DMS 273 treated with DMSO at 0.1 percent for 48 hours (cell line): ENCODE results near the gene ARMH2.

Experiments
- DNase-seq: peaks from one replicate; lab custom pipeline; 2025; lab: John Stamatoyannopoulos, UW

Gene ARMH2

DNA sequence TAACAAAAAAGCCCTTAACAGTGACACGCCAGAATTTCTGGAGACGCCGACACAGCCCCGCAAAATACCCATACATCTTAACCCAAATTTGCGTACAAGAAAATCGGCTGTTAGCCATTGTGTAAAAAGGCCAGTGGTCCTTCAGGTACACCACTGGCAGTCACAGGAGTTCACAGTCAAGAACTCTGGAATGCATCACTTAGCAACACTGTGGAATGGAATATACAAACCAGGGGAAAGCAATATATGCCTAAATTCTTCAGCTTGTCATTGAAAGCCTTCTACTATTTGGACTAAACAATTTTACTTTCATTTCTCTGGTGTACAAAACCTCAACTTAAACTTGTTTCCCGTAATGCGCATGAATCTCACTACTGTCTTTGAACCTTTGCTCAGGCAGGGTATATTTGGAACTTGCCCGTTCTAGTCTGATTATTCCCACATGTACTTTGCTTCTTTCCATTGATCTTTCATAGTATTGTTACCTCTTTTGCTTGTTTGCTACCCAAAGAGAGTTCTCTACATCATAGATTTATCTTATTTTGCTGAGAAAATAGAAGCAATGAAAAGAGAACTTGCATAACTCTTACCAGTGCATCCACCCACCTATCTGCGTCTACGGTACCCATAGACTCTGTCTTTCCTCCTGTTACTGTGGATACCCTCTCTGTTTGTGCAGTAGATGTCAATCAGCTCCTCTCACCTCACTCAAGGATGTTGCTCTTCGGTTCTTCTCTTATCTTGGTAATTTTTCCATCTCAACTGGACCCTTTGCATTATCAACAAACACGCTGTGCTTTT is at the start of gene ARMH2:
Gene ARMH2 (minus strand): TSS at position 178 of the 801 bp plus-strand sequence. CDS start 60 bp downstream, at position 118.
- no peak for DNase-seq

DNA sequence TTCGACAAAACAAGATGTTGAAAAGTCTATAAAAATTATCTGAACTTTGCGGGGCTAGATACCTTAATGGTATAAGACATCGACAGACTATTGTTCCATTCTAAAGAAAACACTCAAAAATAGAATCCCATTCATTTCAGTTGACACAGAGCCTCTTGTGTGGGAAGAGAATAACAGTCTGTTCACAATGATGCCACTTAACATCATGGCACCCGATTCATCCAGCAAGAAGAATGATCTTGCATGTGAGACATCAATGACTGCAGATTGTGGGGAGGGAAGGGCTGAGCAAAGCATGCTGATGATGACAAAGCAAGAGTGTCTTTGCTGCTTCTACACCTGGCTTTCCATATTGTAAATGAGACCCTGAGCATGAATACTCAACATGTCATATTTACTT is 49.7 kb upstream of the ARMH2 start:
- no peak for DNase-seq

DNA sequence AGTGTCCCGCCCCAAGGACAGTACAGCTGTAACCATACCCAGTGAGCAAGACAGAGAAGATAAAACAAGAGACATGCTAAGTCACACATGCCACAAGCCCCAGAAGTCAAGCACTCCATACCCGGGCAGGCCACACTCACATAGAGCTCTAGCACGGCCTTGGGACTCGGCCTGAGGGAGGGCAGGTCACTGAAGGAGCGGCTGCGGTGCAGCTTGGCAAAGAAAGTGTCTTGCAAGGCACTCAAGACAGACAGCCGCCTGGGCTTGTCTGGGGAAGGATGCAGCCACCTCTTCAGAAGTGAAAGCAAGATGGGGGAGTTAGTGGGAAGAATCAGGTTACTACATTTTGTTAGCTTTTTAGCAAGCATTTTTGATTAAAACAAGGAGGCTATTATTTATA is 48.7 kb upstream of the ARMH2 start:
- DNase-seq = no peak

DNA sequence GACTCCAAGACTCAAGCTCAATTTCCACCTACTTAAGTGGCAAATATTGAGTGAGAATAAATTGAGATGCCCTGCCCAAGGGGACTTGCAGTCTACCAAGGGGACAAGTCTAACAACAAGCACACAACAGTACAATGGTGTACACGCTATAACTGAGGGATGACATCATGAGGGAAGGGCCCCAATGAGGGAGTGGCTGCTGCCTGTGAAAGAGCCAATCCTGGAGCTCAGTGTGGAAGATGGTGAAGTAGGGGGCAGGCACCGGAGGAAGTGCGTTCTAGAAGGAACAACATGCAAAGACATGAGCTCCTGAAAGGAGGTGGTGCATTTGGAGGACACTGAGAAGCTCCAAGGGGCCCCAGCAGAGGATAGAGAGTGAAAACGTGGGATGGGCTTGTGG is 46.9 kb upstream of the ARMH2 start:
- DNase-seq = no peak

DNA sequence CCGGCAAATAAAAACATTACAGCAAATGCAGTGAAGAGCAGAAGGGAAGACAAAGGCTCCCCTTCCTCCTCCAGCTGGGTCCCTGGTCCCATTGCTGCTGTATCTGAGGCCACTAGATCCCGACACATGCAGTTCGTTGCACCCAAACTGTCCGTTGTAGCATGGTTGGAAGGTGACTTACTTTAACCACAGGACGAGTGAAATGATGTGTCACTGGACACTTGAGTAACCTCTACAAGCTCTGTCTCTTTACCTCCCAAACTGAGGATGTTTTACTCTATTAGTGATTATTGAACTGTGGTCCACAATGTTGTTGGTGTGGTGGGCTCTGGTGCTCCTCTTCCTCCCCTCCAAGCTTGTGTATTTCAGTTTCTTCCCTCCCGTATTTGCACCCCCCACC is 46.2 kb upstream of the ARMH2 start:
- no peak for DNase-seq

DNA sequence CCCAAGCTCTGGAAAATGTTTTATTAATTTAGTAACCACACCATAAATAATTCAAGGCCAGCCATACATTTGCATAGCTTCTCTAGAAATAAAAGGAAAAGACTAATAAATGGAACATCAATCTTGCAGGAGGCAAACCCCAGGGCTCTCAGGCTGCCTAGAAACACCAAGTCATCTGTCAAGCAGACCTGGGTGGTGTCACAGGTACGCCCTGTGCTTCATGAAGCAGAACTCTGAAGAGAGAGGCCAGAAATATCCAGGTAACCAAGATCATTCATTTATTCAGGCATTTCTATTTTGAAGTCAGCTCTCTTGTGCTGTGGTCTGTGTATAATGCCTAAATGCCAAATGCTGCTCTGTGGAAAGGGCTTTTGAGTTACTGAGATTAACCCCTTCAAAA is 45.3 kb upstream of the ARMH2 start:
- DNase-seq = no peak

DNA sequence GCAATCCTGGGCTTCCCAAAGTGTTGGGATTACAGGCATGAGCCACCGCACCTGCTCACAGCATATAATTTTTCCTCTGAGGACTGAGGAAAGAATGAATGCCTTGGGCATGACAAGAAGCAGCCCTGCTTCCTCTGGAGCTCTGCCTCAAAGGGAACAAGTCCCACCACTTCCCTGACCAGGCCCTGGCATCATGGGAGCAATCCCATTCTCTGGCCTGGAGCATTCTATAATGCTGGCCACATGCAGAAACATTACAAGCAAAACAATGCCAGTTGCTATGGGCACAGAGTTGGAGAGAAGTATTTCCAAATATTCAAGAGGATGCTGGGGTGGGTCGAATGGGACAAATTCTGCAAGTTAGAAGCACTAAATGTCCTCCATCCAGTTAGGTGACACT is 41.5 kb upstream of the ARMH2 start:
- DNase-seq = no peak

DNA sequence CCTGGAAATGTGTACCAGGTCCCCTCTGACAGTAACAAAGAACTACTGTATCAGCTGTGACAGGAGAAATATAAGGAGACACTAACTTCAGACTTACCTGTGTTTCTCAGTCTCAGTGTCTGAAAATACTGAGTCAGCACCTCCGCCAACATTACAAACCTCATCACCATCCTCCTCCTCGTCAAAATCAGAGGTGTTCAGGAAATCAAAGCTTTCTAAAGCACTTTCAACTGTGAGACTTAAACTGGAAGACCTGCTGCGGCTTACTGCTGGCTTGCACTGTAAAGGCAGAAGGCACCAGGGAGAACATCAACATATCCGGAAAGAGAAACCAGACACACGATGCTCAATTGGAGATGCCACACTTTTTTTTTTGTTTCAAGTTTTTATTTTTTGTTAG is 40.3 kb upstream of the ARMH2 start:
- DNase-seq = no peak

DNA sequence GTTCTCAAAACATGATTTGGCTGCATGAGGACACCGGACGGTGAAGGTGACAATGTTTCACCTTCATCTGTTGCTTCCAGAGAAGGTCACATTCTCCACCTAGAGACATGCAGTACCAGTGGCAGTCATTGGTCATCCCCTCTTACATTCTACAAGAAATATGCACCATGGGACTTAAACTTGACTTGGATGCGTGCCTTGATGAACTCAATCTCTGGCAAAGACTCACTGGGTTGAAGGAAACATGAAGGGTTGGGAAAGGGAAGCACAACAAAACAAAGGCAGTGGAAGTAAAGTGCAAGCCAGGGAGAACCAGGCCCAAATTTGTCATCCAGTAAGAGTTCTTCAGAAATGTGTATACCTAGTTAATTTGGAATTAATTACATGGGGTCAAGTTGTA is 39.4 kb upstream of the ARMH2 start:
- no peak for DNase-seq

DNA sequence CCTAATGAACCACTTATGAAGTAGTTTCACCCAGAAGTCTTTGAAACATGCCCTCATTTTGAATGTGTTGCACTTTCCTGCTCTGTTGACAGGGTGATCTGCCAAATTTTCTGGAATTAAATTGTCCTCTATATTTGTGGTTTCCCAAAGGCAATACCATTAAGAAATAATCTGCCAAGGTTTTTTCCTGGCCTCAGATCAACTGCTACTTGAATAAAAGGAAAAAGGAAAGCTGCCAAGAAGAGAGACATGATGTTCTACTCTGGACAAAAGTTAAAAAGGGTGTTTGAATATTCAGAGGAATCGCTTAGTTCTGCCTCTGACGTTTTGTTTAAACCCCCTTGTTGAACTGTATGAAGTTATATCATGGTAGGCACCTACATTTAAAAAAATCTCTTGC is 37.4 kb upstream of the ARMH2 start:
- DNase-seq = no peak

DNA sequence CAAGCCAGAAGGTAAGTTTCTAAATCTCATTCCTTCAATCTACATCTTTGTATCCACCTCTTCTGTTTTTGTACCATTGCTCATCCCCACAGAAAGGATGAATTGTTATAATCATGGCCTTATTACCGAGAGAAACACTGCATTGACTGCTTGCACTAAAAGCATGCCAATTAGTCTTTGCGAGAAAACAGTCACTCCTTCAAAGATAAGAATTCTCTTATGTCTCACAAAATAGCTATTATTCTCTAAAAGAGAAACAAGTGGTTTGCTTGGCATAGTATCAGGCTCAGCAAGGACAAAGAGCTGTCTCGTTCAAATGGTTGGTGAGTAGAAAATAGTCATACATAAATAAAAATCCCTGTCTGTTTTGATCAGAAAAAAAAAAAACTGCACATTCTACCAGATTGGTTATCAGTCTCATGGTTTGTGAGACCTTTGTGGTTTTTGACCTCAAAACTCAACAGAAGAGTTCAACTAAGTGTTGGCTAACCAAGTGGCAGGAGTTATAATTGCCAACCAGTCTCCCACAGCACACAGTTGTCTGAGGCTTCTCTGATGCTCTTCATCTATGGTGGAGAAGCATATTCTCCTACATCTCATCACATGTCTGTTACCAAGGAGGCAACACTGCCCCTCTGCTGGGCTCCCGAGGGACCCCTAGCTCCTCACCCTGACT is 35.1 kb upstream of the ARMH2 start:
- DNase-seq = no peak

DNA sequence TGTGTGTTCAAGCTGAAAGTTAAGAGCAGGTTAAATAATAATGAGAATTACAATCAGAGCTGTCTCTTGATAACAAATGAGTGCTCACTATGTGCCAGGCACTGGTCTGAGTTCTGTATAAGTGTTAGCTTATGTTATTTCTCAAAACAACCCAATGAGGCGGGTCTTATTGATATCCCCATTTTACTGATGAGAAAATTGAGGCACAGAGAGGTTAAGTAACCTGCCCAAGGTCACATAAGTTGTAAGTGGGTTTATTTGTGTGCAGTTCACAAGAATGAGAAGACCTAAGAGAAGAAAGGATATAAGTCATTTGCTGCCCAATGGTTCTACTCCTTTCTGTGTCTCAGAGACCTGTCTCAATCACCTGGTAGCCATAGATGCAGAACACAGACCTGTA is 34.1 kb upstream of the ARMH2 start:
- no peak for DNase-seq

DNA sequence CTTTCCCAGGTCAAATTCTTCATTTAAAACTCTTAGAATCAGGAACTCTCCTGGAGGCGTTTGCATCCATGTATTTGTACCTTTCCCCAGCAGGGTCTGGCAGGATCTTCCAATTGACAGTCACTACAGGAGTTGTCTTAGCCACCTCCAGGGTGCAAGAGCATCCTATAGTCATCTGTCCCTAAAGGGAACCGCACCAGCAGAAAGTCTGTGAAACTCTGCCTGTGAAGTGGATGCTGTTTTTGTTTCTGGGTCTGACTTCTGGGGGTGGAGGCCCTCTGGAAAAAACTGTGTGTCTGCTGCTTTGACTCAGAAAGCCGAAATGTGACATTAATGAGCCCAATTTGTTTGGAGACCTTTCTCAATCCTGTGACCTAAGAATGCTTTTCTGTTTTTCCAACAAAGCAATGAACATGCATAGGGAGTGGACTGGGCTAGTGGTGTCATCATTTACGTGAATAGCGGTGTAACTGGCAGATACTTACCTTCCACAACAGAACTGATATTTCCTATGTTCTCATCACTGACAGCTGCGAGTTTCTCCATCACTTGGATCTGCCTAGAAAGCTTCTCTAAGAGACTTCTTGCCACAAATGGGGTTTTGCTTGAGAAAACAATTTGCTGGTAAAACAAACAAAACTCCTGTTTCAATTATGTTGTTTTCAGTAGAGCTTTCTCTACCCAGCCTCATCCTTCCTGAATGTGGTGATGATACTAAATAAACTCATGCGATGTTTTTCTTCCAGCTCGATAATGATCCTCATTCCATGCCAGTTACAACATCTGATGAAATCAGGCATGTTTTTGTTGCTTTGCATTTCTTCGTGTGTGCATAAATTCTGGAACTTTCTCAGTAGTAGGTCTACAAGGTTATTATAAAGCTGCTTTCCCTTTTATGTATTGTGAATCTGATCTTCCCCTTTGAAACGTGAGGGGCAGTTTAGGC is 33.3 kb upstream of the ARMH2 start:
- no peak for DNase-seq

DNA sequence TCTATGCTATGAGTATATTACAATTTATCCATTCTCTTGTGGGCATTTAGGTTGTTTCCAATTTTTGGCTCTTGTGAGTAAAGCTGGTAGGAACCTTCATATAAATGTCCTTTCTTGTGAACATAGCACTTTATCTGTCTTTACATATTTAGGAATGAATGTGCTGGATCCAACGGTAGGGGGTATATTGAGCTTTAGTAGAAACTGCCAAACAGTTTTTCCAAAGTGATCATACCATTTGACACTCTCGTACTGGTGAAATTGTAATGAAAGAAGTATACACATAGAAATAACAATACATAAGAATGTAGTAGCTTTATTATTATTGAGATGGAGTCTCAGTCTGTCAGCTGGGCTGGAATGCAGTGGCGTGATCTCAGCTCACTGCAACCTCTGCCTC is 30.9 kb upstream of the ARMH2 start:
- no peak for DNase-seq

DNA sequence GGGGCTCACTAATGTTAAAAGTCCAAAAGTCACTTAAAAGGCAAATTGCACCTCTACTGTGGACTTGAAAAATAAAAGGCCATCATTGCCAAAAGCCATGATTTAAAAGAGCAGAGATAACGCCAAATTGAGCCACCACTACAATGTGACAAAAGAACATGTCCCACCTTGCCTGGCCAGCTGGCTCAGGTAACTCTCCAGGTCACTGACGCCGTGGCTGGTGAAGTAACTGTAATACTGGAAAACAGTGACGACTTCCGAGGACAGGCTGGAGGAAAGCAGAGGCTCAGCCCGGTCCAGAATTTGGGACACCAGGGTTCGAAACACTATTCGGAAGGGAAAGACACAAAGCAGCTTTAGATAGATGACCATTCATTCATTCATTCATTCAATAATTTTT is 29.3 kb upstream of the ARMH2 start:
- no peak for DNase-seq

DNA sequence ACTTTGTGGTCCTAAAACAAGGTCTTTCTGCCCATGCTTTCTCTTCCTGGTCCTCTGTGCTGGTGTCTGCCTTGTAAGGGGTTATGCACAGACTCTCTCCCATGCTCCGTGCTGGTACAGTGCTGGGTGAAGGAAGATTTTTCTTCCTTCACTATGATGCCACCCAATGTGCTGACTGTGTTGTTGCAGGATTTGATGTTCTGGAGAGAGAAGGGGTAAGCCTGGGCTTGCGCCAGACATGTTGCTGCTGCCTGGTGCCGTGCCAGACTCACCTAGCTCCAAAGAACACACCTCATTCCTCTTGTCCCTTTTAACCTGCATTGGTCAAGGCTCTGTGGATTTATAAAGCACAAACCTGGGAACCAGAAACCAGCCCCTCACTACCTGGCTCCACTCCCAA is 28.4 kb upstream of the ARMH2 start:
- peak; percentile 3 for DNase-seq

DNA sequence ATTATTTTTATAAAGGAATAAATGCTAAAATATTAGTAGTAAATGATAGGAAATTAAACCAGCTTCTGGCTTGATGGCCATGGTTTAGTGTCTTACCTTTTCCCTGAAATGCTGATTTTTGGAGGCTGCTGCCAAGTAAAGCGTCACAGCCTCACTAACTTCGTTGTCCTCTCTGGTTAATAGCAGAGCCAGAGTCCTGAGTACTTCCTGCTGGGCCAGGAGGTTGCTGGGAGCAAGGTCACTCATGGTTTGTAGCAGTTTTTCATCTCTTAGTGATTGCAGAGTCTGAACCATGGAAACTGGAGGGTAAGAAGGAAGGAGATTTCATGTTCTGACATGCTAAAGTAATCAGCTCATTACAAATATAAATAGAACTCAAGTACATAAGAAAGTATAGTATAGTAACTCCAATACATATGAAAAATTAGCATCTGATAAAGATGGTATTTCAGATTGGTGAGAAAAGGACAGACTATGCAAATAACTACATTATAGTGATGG is 26.5 kb upstream of the ARMH2 start:
- DNase-seq = no peak

DNA sequence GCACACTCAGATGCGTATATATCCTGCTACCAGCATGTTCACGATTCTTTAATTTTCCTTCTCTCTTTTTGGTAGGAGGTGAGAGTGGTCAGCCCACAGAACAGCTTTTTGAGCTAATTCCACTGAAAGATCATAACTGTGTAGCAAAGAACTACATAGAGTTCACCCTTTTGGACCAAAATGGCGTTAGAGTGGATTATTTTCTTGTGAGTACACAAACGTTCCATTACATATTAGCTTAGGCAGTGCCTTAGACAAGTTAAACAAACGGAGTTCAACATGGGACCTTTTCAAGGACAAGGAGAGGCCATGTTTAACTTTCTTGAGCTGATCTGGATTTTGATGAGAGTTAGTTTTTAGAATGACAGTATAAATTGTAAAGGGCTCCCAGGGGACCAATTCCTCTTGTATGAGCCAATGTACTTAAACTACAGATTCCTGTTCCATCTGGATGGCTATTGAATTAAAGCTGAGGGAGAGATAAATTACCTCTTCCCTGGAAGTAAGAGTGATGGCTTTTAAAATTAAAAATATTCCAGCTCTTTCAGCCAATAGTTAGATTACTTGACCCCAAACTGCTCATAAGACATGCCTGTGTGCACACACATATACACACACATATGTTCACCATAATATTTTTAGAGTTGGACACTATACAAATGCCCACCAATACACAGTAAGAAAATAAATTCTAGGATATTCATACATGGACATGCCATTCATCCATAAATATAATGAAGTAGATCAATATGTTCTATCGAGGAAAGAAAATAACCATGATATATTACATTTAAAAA is 25.6 kb upstream of the ARMH2 start:
- peak; percentile 20 for DNase-seq

DNA sequence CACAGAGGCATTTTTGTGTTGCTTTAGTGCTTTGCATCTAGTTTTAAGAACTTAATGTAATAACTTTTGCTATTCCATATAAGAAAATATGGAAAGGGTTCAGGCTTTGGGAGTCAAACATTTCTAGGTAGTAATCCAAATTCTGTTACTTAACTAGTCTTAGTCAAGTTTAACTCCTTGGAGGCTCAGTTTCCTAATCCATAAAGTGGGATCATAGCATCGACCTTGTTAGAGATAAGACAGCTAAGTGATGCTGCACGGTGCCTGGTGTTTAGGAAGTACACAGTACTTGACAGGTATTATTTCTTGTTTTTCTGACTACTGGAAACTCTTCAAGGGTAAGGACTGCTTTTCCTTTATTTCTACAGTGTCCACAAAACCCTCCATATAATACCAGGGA is 24.5 kb upstream of the ARMH2 start:
- no peak for DNase-seq

DNA sequence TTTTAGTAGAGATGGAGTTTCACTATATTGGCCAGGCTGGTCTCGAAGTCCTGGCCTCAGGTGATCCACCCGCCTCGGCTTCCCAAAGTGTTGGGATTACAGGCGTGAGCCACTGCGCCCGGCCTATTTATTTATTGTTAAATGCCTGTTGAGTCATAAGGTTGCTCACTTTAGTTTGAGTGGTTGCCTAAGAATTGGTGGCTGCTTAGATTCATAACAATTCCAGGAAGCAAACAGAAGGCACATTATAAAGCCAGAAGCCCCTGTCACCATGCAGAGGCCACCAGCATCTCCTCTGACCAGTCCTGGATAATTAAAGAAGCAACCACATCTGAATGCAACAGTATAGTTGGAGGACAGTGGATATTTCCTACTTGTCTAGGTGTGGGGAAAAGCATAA is 24.0 kb upstream of the ARMH2 start:
- no peak for DNase-seq

DNA sequence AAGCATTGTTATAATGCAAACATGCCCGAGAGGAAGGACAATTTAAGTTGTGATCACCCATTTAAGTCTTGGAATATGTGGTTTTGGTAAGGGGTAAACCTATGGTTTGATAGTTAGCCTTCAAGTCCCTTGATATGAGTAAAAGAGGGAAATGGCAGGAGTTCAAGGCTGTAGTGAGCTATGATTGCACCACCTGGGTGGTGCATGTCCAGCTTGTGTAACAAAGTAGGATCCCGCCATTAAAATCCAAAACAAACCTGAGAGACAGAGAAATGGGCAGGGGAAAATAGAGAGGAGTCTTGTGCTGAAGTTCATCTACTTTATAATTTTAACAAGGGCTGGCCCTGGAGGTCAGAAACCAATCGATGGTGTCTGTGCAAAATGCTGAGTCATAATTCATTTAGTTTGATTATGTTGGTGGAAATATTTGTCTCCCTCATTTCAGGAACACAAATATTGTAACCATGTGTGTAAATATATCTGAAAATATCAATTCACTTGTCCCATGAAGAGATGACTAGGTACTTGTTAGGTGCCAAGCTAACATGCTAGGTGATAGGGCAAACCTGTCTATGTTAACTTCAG is 23.2 kb upstream of the ARMH2 start:
- DNase-seq = no peak
